Measurements from ENCODE around the gene SSBP4.

DNA sequence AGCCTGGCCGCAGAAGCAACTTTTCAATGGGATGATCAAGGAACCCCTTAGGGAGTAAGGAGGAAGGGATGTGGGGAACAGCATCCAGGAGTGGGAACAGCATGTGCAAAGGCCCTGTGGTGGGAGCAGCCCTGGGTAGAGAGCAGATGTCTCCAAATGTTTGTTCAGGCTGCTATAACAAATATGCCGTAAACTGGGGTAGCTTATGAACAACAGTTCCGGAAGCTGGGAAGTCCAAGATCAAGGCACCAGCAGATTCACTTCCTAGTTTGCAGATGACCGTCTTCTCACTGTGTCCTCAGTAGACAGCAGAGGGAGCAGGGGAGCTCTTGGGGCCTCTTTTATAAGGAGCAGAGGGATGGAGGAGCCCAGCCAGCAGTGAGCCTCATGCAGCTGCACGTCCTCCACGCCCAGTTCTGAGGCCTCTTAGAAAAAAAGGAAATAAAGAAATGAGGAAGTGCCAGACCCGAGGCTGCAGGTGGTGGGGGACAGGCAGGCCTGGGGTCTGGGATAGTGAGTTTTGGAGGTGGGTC, 17.6 kb upstream of the SSBP4 start:
- TF ChIP-seq SUZ12 (IDR thresholded peaks at IDR 0.05; ENCODE audit: extremely low read depth, insufficient read depth, insufficient read length) (no peak), ZNF274 (IDR thresholded peaks at IDR 0.05; ENCODE audit: low read depth, low read length) (no peak)
